NCI-H2171 (cell line): ENCODE measurements around the gene PTX4.

Experiments used
- DNase-seq: peaks from one replicate; lab custom pipeline; 2025; lab: John Stamatoyannopoulos, UW

Gene PTX4, protein sequence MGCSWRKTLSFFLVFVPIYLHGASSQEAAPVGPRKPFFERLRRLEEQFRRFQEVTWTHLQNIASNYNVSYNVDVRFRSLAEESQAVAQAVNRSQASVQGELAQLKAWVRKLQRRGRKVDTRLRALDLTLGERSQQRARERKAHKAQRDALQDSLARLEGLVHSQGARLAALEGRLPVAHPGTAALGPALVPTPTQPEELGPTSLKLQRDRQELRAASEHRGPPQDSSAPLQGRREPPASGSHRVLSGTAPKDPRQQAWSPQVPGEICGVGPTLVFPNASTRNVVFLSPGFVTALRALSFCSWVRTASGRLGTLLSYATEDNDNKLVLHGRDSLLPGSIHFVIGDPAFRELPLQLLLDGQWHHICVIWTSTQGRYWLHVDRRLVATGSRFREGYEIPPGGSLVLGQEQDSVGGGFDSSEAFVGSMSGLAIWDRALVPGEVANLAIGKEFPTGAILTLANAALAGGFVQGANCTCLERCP

DNA sequence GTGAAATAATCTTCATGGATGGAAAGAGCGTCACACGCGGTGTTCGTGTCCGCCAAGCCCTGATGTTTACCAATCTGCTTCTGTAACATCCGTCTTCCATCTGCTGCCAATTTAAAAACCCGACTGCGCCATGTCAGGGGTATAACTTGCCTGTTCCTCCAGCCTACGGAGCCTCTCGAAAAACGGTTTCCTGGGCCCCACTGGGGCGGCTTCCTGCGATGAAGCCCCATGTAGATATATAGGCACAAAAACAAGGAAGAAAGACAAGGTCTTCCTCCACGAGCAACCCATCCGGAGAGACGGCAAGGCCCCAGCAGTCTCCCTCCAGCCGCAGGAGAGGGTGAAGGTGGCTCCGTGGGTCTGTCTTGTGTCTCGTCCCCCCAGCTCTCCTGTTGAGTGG lies at the start of gene PTX4:
TSS of gene PTX4 (minus strand) at position 326 of the 400 bp plus-strand sequence. CDS start at position 291, 35 bp downstream.
- no peak for DNase-seq

DNA sequence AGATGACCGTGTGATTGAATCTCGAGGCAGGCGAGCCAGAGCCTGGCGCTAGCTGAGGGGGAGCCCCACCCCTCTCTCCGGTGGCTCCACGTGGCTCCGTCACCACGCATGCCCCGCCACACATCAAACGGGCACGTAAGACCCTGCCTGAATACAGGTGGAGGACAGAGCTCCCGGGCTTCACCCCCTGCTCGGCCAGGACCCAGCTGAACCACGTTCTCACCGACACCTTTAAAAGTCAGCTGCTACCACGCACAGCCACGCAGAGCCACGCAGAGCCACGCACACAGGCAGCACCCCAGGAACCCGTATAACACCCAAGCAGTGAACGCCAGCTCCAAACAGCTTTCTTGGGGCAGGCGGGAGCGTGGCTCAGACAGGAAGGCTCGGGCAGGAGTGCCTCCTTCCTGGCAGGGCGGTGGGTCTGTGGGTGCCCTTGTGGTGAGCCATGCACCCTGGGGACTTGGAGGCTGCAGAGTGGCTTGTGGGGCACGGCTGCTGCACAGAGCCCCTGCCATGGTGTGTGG lies 49.1 kb upstream of the PTX4 start:
- no peak for DNase-seq

DNA sequence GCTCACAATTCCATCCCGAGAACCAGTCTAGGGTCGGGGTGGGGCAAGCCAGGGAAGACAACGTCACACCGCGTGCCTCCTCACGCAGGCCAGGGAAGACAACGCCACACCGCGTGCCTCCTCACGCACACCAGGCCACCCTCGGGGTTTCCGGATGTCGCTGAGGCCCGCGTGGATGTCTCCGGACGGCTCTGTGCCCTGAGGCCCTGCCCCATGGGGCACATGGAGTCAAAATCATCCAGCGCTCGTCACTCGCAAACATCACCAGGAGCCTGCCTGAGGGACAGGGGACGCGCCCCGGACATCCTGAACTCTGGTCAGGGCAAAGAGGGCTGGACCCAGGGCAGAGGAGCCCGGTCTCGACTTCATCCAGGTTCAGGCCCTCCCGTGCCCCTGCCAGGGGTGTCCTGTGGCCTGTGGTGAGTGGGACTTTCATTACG lies 48.4 kb upstream of the PTX4 start:
- DNase-seq: no peak

DNA sequence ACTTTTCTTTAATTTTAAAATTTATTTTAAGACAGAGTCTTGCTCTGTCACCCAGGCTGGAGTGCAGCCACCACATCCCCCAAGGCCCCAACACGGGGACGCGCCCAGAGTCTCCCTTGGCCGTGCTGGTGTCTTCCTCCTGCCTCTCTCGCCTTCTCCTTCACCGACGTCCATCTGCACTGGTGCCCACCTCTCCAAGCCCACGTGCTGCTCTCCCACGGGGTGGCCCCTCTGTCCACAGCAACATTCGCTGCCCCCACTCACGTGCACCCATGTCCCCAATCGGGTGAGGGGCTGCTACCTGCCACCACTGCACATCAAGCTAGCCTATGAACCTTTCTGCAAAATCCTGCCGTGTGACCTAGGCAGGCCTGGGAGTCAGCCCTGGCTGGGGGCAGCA lies 47.9 kb upstream of the PTX4 start:
- DNase-seq: no peak

DNA sequence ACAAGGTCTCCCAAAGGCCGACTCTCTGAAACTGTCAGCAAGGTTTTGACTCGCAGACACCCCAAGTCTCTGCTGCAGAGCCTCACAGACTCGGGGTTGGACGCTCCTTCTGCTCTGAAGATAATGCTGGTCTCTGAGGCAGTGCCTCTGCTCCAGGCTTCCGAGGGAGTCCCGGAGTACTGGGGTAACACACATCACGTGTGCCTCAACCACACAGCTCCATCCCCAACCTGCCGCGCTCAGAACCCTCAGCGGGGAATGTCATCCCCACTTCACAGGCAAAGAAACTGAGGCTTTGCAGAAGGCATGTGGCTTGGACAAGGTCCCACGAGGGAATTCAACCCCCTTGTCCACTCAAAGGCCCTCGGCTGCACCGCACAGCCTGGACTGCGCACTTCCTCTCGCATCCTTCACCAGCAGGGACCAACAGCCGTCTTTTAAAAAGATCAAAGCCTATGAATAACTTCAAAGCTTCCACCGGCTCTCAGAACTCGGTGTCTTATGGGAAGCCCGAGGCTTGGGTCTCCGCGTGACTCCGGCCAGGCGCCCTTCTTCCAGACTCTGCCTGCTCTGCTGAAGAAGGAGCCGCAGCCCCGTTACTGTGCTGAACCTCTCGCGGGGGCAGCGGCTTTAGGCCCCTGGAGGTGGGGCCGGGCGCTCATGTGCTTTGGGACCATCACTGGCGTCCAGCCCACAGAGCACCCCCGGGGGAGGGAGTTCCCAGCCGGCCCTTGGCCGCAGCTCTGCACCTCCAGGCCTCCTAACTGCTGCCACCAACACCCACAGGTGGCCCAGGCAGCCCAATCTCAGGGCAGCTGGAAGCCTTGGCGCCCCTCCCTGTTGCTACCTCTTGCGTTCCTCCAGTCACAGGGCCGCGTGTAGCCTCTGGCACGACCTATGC lies 46.9 kb upstream of the PTX4 start:
- no peak for DNase-seq

DNA sequence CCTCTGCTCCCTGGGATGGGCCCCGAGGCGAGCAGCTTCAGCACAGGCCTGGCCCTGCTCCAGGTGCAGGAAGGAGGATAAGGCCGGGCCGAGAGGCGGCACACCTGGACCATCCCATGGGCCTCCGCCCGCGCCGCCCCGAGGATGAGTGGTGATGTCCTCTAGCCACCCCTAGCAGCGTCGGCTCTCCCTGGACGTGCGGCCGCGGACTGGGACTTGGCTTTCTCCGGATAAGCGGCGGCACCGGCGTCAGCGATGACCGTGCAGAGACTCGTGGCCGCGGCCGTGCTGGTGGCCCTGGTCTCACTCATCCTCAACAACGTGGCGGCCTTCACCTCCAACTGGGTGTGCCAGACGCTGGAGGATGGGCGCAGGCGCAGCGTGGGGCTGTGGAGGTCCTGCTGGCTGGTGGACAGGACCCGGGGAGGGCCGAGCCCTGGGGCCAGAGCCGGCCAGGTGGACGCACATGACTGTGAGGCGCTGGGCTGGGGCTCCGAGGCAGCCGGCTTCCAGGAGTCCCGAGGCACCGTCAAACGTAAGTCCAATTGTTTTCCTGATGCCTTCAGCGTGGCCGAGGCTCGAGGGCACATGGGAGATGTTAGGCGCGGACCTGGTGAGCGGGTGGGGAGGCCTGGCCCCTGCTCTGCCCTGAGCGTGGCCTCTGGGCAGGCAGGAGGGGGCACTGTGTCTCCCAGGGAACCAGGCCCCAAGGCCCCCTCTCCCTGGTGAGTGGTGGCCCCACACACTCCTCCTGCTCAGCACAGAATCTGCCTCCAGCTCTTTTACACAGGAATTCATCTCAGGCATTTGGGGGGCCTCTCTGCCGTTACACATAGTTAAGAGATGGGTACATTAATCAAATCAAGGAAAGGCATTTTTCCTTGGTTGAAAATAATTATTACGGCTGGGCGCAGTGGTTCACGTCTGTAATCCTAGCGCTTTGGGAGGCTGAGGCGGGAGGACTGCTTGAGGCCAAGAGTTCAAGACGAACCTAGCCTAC lies 45.6 kb upstream of the PTX4 start:
- DNase-seq: no peak

DNA sequence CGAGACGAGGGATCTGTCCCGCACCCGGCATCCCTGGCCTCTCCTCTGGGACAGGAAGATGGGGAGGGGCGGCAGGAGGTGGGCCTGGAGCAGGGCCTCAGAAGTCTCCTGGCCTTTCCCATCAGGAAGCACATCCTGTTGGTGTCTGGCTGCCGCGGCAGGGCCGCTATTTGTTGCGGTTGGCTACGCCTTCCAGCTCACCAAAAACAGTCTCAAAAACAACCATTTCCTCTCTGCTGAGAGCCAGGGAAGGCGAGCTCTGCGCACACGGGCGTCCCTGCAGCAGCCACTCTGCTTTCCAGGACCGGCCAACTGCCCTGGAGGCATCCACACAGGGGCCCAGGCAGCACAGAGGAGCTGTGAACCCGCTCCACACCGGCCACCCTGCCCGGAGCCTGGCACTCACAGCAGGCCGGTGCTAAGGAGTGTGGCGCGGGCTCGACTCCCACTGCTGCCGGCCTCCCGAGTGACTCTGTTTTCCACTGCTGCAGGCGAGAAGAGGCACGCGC lies 44.8 kb upstream of the PTX4 start, which contains the start of gene TMEM204:
TSS of gene TMEM204 (plus strand) at position 224 of the 509 bp plus-strand sequence. CDS start 610 bp downstream, outside the sequence.
- DNase-seq: no peak

DNA sequence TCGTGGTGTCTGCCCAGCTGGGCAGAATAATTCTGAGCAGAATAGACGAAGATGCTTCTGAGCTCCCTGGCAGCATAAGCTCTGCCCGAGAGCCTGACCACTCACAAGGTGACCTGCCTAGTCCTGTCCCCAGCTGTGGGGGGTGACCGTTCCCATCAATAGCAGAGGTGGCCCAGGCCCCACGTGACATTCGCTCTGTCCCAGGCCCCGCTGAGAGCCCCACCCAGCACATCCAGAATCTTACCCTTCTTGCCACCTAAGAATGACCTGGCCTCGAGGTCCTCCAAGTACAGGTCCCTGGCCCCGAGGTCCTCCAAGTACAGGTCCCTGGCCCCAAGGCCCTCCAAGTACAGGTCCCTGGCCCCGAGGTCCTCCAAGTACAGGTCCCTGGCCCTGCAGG lies 44.0 kb upstream of the PTX4 start:
- DNase-seq: no peak

DNA sequence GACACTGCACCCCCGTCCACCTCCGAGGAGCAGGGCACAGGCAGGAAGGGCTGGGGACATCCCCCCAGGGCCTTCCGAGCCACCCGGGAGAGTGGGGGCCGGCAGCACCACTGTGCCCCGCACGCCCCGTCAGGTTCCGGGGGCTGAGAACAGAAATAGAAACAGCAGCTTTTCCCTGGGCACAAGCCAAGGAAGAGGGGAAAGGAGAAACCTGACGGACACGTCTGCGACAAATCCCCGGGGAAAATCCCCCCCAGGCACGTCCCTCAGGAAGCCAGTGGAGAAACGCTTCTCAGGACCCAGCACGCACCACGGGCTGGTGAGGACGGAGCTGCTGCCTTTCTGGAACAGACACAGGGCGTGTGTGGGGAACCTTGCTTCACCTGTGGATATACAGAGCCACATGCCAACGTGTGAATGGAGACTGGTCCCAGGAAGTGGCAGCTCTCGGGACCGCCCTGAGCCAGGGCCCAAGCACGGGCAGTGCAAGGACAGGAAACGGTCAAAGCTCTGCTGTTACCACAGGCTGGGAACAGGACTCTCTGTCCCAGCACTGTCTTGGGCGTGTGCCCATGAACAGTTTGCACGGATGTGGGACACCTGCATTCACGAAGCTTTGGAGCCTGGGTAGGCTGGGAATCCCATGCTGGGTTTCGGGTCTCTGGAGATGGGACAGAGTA lies 43.5 kb upstream of the PTX4 start:
- no peak for DNase-seq

DNA sequence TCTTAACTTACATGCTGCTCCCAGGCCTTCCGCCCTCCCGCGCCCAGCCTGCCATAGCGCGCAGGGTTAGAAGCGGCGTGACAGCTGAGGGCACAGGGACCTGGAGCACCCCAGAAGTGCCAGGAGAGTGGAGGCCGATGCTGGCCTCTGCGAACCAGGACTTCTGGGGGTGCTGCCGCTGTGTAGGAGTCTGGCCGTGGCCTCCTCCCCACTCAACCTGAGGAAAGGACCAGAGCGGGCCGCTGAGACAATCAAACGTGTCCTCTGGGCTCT lies 42.8 kb upstream of the PTX4 start:
- DNase-seq: no peak

DNA sequence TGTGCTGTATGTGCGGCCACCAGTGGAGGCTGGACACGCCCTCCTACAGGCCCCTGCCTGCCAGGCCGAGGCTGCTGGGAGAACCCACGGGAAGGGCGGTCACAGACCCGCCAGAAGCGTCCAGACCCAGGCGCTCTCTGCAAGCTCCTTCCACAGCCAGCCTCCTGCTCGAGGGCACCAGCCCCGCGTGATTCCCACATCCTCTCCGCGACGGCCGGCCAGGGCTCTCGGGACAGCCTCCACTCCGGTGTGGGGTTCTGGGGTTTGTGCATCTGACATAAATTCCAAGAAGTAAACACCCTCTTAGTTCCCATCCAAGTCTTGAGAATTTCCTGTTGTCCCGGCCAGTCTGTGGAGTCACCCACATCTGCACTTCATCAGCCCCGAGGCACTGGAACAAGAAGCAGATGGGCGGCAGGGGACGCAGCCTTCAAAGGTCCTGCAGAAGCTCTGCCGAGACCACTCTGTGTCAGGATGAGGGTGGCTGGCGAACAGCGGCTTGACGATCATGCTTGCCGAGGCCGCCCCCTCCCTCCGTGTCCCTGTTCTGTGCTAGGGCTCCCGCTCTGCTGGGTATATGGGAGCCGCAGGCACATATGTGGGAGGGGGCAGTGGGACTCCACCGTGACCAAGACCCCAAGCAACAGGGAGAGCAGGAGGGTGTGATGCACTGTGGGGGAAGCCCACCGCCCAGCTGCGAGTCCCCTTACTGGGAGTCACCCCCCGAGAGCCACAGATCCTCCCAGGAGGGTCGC lies 42.3 kb upstream of the PTX4 start:
- DNase-seq: no peak

DNA sequence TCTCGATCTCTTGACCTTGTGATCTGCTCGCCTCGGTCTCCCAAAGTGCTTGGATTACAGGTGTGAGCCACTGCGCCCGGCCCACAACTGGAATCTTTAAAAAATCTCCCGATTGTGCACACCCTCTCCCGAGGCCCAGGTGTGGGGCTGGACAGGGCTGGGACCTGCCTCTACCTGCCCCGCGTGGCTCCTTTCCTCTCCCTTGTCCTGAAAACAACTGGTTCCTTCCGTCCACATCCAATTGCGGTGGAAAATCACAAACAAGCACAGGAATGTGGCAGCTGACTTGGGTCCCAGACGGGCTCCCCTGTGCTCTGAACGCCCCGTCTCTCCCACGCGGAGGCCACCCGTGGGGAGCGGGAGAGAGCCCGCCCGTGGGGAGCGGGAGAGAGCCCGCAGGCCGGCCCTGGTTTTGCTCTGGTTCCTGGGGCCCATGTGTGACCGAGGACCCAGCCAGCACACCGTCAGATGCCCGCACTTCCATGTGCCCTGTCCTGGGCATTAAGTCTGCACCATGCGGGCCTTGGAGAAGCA lies 41.7 kb upstream of the PTX4 start:
- DNase-seq: no peak

DNA sequence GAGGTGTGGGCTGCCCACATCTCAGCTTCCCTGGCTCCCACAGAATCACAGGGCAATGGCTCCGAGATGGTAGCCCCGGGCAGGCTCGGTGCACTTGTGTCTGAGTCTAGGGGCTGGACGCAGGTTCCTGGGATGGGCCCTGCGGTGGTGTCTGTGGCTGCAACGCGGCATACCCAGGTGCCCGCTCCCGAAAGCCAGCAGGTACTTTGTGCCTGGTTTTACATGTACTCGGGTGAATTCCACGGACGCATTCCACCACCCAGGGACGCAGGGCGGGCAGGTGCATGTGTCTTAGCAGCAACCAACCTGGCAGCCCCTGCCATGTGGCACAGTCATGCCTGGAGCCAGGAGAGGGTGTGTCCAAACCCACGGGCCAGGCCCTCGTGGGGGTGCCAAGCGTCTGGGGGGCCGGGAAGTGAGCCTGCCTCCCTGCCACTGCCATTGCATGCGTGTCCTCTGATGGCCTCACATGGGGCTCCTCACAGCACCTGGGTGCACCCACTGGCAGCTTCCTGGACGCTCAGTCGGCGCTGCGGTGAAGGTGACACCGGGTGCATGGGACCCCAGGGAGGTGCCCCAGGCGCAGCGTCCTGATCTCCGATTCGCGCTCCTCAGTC lies 40.3 kb upstream of the PTX4 start:
- no peak for DNase-seq

DNA sequence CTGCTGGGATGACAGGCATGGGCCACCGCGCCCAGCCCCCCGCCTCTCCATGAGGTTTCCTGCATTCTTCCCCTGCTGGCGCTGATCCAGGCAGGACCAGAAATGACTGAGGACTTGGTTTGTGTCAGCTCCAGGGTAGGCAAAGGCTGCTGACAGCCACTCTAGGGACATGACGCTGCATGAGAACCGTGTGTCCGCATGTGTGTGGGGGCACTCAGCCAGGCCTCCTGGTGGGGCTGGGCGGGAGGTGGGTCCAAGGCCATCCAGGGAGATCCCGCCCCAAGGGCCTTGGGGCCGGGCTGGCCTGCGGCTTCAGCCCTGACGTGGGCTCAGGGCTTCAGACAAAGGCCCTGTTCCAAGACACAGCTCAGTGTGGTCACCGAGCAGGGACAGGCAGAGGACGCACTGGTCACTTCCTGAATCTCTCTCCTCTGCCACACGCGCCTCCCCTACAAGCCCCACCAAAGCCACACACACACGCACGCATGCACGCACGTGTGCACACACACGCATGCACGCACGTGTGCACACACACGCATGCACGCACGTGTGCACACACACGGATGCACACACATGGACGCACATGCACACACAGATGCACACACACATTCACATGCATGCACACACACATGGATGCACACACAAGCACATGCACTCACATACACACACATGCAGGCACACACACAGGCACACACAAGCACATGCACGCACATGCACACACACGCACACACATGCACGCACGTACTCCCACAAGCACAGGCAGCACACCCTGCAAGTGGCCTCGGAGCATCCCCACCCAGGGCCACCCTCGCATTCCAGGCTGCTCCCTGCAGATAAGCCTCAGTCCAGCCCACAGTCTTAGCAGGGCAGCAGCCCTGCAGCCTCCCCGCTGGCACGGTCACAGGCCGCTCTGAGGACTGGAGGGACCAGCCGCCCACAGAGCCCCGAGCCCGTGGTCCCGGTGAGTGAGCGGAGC lies 39.4 kb upstream of the PTX4 start:
- DNase-seq: no peak

DNA sequence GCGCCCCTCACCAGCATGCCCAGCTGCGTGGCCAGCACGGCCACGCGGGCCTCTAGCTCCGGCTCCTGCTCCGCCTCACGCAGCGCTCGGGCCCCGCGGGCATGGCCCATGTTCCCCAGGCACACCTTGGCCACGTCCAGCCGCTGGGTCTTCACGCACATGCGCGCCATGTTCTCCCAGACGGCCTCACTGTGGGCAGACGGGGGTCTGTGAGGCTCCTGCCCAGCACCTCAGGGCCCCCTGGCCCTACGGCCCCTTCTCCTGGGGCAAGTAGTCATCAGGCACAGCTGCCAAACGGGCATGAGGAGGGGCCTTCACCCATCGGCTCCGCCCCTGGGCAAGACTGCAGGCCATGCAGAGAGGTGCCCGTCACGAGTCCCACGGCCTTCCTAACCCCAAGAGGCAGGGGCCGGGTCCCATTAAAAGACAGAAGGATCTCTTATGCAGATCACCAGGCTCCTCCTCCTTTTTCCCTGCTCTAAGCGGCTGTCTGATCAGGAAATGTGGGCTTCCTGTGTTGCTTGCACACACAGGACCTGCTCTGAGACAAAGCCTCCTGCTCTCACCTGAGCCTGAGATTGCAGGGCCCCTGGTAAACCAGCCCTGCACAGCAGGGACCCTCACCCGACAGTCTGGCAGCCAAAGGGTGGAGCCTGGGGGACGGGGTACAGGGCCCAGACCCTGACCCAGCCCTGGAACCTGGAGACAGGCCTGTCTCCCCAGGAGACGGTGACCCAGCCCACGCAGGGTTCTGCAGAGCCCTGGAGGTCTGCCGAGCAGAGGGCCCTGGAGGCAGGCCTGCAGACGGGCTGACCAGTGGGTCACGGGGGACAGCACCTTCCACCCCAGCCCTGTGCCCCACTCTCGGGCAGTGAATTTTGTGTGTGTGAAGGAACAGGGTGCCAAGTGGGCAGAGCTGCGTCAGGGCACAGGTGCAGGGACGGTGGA lies 38.1 kb upstream of the PTX4 start:
- DNase-seq: no peak

DNA sequence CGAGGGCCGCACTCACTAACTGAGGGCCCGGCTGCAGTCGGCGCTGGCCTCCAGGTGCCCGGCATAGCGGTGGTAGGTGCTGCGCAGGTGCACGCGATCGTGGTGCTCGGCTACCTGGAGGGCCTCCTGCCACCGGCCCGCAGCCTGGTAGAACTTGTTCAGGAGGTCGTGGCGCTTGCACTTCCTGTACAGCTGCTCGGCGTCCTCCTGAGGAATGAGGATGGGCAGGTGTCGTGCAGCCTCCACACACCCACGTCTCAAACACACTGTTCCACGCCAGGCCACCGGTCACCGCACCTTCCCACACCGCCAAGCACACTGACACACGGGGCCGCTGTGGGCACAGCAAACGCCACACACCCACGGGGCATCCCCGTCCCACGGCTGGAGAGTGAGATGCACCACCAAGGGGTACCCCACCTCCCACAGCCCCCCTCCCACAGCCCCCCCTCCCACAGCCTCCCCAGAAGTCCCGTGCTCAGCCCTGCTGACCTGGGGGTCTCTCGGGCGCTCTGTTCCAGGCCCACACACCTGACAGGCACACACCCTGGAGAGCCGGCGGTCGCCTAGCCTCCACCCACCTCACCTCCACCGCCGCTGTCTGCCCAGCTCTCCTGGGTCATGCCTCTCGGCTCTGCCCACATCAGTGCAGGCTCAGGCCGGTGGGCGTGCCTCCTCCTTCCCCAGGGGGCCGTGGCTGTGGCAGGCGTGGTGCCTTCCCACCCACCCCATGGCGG lies 37.3 kb upstream of the PTX4 start:
- DNase-seq: no peak
